GM18526 (cell line): Measurements from ENCODE around the gene NOM1.

Experiments
- POLR2A ChIP-seq: IDR thresholded peaks from 3 replicates; pipeline ENCODE4 v1.6.1; 2011; ENCODE audit not compliant: insufficient read length; ENCODE audit errors: extremely low read depth

NOM1 gene

GRCh38 chr7:156968183-156968582 lies 18.7 kb downstream of the NOM1 start:
- TF ChIP-seq POLR2A: no peak

- no peak for TF ChIP-seq POLR2A
Measured at GRCh38 chr7:156969972-156970420, 20.5 kb downstream of the NOM1 start.

GRCh38 chr7:156975620-156976019 lies 26.1 kb downstream of the NOM1 start:
- no peak for TF ChIP-seq POLR2A

GRCh38 chr7:156979007-156979606 lies 29.6 kb downstream of the NOM1 start:
- TF ChIP-seq POLR2A: no peak

GRCh38 chr7:156979711-156980110 lies 30.2 kb downstream of the NOM1 start:
- TF ChIP-seq POLR2A: no peak

GRCh38 chr7:156984174-156984891 lies 34.8 kb downstream of the NOM1 start:
- no peak for TF ChIP-seq POLR2A

GRCh38 chr7:156985101-156985992 lies 35.8 kb downstream of the NOM1 start:
- no peak for TF ChIP-seq POLR2A

GRCh38 chr7:156986378-156986777 lies 36.9 kb downstream of the NOM1 start:
- no peak for TF ChIP-seq POLR2A

GRCh38 chr7:156988343-156989185 lies 39.1 kb downstream of the NOM1 start:
- TF ChIP-seq POLR2A: no peak

- TF ChIP-seq POLR2A: no peak
Measured at GRCh38 chr7:156989766-156990535, 40.4 kb downstream of the NOM1 start.

GRCh38 chr7:156993021-156993924 lies 43.8 kb downstream of the NOM1 start:
- TF ChIP-seq POLR2A: no peak

GRCh38 chr7:156993925-156994235 lies 44.4 kb downstream of the NOM1 start:
- no peak for TF ChIP-seq POLR2A

- TF ChIP-seq POLR2A: no peak
Measured at GRCh38 chr7:156994417-156994816, 44.9 kb downstream of the NOM1 start.
